ENCODE measurements around the gene UXS1. TPM values are rescaled to one million over a fixed set of nuclear protein-coding genes. Genes with fewer than 3 reads are reported as not detected.

The UXS1 gene
- total RNA-seq, 1 donor = 96.9 TPM

DNA sequence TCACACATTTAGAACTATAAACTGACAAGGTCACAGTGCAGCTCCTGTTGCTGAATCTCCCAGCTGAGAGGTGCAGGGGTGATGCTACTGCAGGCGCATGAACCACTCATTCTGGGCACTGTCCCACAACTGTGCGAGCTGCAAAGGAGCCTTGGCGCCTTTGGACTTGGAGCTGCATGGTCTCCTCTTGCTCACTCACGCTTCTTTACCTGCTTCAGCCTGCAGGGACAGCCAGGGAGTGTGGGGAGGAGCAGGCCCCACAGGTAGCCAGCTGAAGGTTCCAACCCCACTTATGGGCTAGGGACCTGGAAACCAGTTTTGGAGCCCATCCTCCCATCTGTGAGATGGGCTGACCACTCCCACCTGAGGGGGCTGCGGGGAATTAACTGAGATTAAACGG is 75.0 kb downstream of the UXS1 start:
- H3K9me3 ChIP-seq (ENCODE audit: low read depth, low read length) = no peaks in the 10 kb centered on the region
- H3K4me1 ChIP-seq (ENCODE audit: insufficient read depth, low read length) = no peaks in the 10 kb centered on the region
- no peaks in the 10 kb centered on the region for H3K27me3 ChIP-seq (ENCODE audit: insufficient read depth, low read length)
- no peak overlapping the region for H3K4me3 ChIP-seq (ENCODE audit: low read length)

- Histone ChIP-seq H3K9me3 (ENCODE audit: low read depth, low read length) (no peaks in the 10 kb centered on the region), H3K4me1 (ENCODE audit: insufficient read depth, low read length) (no peaks in the 10 kb centered on the region), H3K4me3 (ENCODE audit: low read length) (no peak overlapping the region), H3K27me3 (ENCODE audit: insufficient read depth, low read length) (no peaks in the 10 kb centered on the region)
Measured at GRCh38 chr2:106117882-106118684, 76.0 kb downstream of the UXS1 start.

GRCh38 chr2:106117347-106117746 is 76.8 kb downstream of the UXS1 start:
- Histone ChIP-seq H3K4me3 (ENCODE audit: low read length) (no peak overlapping the region), H3K9me3 (ENCODE audit: low read depth, low read length) (no peaks in the 10 kb centered on the region), H3K4me1 (ENCODE audit: insufficient read depth, low read length) (no peaks in the 10 kb centered on the region), H3K27me3 (ENCODE audit: insufficient read depth, low read length) (no peaks in the 10 kb centered on the region)

- Histone ChIP-seq H3K4me1 (ENCODE audit: insufficient read depth, low read length) (no peaks in the 10 kb centered on the region), H3K27me3 (ENCODE audit: insufficient read depth, low read length) (no peaks in the 10 kb centered on the region), H3K4me3 (ENCODE audit: low read length) (no peak overlapping the region), H3K9me3 (ENCODE audit: low read depth, low read length) (no peaks in the 10 kb centered on the region)
Measured at GRCh38 chr2:106116248-106116647, 77.9 kb downstream of the UXS1 start.

DNA sequence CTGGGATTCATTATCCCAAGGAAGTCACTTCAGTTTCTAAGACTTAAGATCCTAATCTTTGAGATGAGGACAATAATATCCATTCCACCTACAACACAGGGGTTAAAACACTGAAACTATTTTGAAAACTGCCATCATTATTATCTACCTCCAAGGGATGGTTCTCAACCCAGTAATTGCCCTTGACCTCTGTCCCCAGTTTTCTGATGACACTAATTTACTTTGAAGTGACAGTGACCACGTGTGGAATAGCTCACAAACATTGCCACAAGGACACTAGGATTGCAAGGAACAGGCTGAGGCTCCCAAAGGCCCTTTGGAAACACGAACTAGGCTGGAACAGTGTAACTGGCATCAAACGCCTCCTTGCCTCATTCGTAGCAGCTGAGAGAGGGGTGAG is 78.4 kb downstream of the UXS1 start:
- H3K9me3 ChIP-seq (ENCODE audit: low read depth, low read length) = no peaks in the 10 kb centered on the region
- H3K27me3 ChIP-seq (ENCODE audit: insufficient read depth, low read length) = no peaks in the 10 kb centered on the region
- H3K4me3 ChIP-seq (ENCODE audit: low read length) = no peak overlapping the region
- no peaks in the 10 kb centered on the region for H3K4me1 ChIP-seq (ENCODE audit: insufficient read depth, low read length)

DNA sequence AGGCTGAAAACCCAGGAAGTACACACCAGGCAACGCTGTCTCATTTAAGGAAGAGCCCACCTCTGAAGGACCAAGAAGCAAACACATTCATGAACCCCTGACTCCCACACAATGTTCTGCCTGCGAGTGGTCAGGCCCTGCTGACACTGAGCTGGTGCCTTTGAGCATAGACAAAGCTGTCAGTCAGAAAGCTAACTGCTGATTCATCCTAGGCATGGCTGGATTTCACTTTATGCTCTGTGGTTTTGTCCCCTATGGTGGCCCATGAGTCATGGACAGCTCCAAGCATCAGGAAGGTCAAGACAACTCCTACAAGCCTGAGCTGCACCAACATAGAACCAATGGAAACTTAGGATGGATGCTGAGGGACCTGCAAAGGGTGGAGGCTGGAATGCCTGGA is 78.9 kb downstream of the UXS1 start:
- Histone ChIP-seq H3K27me3 (ENCODE audit: insufficient read depth, low read length) (no peaks in the 10 kb centered on the region), H3K4me1 (ENCODE audit: insufficient read depth, low read length) (no peaks in the 10 kb centered on the region), H3K4me3 (ENCODE audit: low read length) (no peak overlapping the region), H3K9me3 (ENCODE audit: low read depth, low read length) (no peaks in the 10 kb centered on the region)

GRCh38 chr2:106114166-106114565 is 79.9 kb downstream of the UXS1 start:
- Histone ChIP-seq H3K4me1 (ENCODE audit: insufficient read depth, low read length) (no peaks in the 10 kb centered on the region), H3K27me3 (ENCODE audit: insufficient read depth, low read length) (no peaks in the 10 kb centered on the region), H3K4me3 (ENCODE audit: low read length) (no peak overlapping the region), H3K9me3 (ENCODE audit: low read depth, low read length) (no peaks in the 10 kb centered on the region)

GRCh38 chr2:106113361-106113966 is 80.6 kb downstream of the UXS1 start:
- Histone ChIP-seq H3K27me3 (ENCODE audit: insufficient read depth, low read length) (no peaks in the 10 kb centered on the region), H3K4me3 (ENCODE audit: low read length) (no peak overlapping the region), H3K4me1 (ENCODE audit: insufficient read depth, low read length) (no peaks in the 10 kb centered on the region), H3K9me3 (ENCODE audit: low read depth, low read length) (no peaks in the 10 kb centered on the region)

DNA sequence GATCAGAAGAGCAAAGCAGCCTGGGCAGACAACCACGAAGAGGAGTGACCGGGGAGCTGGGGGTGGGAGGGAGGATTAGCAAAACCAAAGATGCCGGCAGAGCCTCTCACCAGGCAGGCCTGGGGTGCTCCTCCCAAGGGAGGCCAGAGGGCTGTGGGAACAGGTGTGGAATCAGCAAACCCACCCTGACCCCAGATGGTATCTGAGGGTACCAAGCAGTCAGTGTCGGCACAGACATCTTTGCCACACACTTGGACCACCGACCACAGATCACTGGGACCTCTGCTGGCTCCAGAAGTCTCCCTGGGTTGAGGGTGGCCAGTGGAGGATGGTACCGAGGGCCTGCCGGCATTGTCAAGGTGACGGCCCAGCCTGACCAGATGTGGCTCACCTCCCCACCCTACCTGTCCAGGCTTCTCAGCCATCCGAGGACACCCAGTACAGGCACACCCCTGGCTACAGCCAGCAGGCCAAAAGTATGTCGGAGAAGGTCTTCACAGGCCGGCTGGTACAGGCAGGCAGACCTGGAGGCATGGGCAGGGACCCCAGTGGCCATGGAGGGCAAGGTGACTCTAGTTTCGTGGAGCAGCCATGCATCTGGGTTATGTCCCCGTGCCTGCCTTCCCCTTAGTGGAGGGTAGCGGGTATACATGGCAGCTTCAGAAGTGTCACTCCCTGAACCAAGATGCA is 82.1 kb downstream of the UXS1 start:
- H3K27me3 ChIP-seq (ENCODE audit: insufficient read depth, low read length) = no peaks in the 10 kb centered on the region
- H3K4me3 ChIP-seq (ENCODE audit: low read length) = no peak overlapping the region
- no peaks in the 10 kb centered on the region for H3K4me1 ChIP-seq (ENCODE audit: insufficient read depth, low read length)
- H3K9me3 ChIP-seq (ENCODE audit: low read depth, low read length) = no peaks in the 10 kb centered on the region

DNA sequence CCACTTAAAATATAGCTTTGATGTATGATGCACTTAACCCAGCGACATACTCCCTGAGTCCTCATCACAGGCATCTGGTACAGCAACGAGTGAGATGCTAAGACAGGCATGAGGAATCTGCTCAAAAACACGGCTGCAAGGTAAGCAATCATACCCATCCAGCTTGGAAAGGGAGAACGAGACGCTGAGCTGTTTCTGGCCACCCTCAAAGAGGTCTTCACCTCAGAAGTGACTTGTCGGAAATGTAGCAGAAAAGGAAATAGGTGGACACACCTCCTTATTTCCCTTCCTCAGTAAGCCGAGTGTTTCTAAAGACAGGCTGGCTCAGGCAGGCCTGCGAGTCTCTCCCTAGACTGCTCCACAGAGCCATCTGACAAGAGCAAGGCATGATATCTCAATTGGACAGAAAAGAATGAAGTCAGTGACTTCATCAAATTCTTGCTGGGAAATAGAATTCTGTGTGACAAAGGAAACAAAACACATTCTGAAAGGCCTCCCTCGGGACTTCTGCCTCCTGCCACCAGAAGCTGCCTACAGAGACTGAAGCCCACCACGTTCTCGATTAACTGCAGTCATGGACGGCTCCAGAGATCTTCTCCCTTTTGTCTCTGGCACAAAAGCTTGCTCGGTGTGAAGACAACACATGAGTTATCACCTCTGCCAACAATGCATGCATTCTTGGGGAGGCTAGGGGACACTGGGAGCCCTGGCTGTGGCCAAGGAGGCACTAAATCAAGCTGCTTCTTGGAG is 84.3 kb downstream of the UXS1 start:
- no peaks in the 10 kb centered on the region for H3K4me1 ChIP-seq (ENCODE audit: insufficient read depth, low read length)
- H3K4me3 ChIP-seq (ENCODE audit: low read length) = no peak overlapping the region
- H3K27me3 ChIP-seq (ENCODE audit: insufficient read depth, low read length) = no peaks in the 10 kb centered on the region
- no peaks in the 10 kb centered on the region for H3K9me3 ChIP-seq (ENCODE audit: low read depth, low read length)

DNA sequence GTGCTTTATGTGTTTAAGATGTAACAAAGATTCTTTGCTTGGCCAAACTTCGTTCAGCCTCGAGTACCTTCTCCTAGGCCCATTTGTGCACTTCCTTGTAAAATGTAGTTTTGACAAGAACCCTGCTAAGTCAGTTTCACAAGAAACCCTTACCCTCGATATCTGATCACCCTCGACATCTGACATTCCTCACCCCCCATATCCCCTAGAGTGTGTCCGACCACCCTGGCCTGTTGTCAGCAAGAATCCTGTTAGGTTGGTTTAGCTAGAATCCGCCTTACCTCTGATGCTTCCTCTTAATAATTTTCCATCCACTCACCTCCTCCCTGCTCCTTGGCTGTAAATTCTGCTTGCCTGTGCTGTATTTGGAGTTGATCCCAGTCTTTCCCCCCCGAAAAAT is 85.3 kb downstream of the UXS1 start:
- H3K9me3 ChIP-seq (ENCODE audit: low read depth, low read length) = no peaks in the 10 kb centered on the region
- H3K4me1 ChIP-seq (ENCODE audit: insufficient read depth, low read length) = no peaks in the 10 kb centered on the region
- H3K4me3 ChIP-seq (ENCODE audit: low read length) = no peak overlapping the region
- no peaks in the 10 kb centered on the region for H3K27me3 ChIP-seq (ENCODE audit: insufficient read depth, low read length)

GRCh38 chr2:106108351-106108750 is 85.8 kb downstream of the UXS1 start:
- Histone ChIP-seq H3K4me1 (ENCODE audit: insufficient read depth, low read length) (no peaks in the 10 kb centered on the region), H3K4me3 (ENCODE audit: low read length) (no peak overlapping the region), H3K27me3 (ENCODE audit: insufficient read depth, low read length) (no peaks in the 10 kb centered on the region), H3K9me3 (ENCODE audit: low read depth, low read length) (no peaks in the 10 kb centered on the region)

GRCh38 chr2:106107509-106108131 is 86.5 kb downstream of the UXS1 start:
- Histone ChIP-seq H3K4me1 (ENCODE audit: insufficient read depth, low read length) (no peaks in the 10 kb centered on the region), H3K4me3 (ENCODE audit: low read length) (no peak overlapping the region), H3K27me3 (ENCODE audit: insufficient read depth, low read length) (no peaks in the 10 kb centered on the region), H3K9me3 (ENCODE audit: low read depth, low read length) (no peaks in the 10 kb centered on the region)

DNA sequence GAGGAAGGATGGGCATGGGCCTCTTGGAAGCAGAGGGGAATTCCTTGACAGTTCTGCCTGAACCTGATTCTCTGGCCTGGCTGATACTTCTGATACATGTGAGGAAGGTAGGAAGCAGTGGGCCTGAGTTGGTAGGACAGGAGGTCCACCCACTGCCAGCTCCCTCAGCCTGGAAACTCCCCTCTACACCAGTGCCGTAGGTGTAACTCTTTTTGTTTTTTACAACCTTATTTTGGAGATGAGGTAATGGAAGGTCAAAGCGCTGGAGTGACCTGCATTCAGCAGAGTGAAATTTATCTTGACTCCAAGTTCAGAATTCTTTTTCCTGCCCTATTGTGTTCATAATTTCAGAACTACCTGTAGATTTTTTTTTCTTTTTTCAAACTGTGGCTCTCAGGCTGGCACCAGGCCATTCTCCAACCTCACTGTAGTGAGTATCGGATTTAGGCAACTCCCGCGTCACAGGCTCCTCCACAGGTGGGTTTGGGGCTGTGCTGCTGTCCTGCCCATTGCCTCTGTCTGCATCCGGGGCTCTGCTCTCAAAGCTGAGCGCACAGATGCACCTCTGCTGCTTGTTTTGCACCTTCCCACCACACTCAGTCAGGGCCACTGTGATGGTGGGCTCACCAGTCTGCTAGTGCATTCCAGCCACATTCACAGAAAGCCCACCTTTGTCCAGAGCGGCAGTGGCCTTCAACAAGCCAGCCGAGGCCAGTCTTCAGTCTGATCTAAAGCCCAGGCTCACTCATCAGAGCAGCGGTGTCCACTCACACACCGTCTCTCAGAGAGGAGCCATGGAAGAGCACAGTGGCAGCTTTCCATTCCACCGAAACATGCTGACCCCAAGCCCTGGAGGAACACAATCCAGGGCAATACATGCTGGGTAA is 87.2 kb downstream of the UXS1 start:
- Histone ChIP-seq H3K27me3 (ENCODE audit: insufficient read depth, low read length) (no peaks in the 10 kb centered on the region), H3K4me3 (ENCODE audit: low read length) (no peak overlapping the region), H3K9me3 (ENCODE audit: low read depth, low read length) (no peaks in the 10 kb centered on the region), H3K4me1 (ENCODE audit: insufficient read depth, low read length) (no peaks in the 10 kb centered on the region)
